Ovary (tissue), 9 donors: ENCODE measurements around the gene FBXL22. TPM values are rescaled to one million over a fixed set of nuclear protein-coding genes. Genes with fewer than 3 reads are reported as not detected.

ENCODE experiments used
- DNase-seq, 5 donors: peaks; one replicate each; pipeline ENCODE4 v3.0.0-alpha.2; 2019 to 2020
- H3K27ac ChIP-seq, 2 donors: fragments of 200-600 bp; one replicate each; pipeline versions ENCODE4 v1.5.1 to v1.8.0; 2019 to 2022
- H3K27me3 ChIP-seq: fragments of 200-600 bp; one replicate; pipeline ENCODE4 v1.8.0; 2022
- H3K36me3 ChIP-seq: fragments of 200-600 bp; sonication (generic); one replicate; pipeline ENCODE4 v1.5.1; 2019
- H3K4me1 ChIP-seq: one replicate; pipeline ENCODE4 v1.8.1; 2013; ENCODE audit warnings: mild to moderate bottlenecking, moderate library complexity; ENCODE audit not compliant: insufficient read depth
- H3K4me3 ChIP-seq: fragments of 200-600 bp; sonication (generic); one replicate; pipeline ENCODE4 v1.5.1; 2017
- H3K9me3 ChIP-seq, 2 donors: fragments of 200-600 bp in 1 of 2; sonication (generic) in 1 of 2; one replicate each; pipeline versions ENCODE4 v1.5.1 to v1.8.1; 2013 to 2019; ENCODE audit warnings: mild to moderate bottlenecking in 1 of 2, moderate library complexity in 1 of 2
- CTCF ChIP-seq, 3 donors: fragments of 450-650 bp in 2 of 3; fragments of 200-600 bp in 1 of 3; IDR thresholded peaks; one replicate each; pipeline versions ENCODE4 v1.5.1 to v1.8.0; 2016 to 2022; ENCODE audit warnings: antibody characterized with exemption in 3 of 3, mild to moderate bottlenecking in 1 of 3
- EP300 ChIP-seq: sonication (generic); formaldehyde crosslinking; IDR thresholded peaks from one replicate; pipeline ENCODE4 v1.6.1; 2017; ENCODE audit warnings: antibody characterized with exemption
- POLR2A ChIP-seq: fragments of 450-650 bp; IDR thresholded peaks from one replicate; pipeline ENCODE4 v1.6.1; 2017; ENCODE audit warnings: antibody characterized with exemption, mild to moderate bottlenecking, moderate library complexity
- WGBS, 3 donors: extraction: QIAGEN DNeasy Blood & Tissue Kit in 1 of 3; methylation state at CpG; one replicate each; pipeline versions ENCODE4 v1.1.5 to v1.1.7; 2013 to 2017; 5-methylcytosine and 5-hydroxymethylcytosine counted together
- intact Hi-C, 4 donors: fragments of 100-400 bp; cut with DNase I; formaldehyde crosslinking; loops; one replicate each; pipeline versions ENCODE4 v1.11.0 to v1.15.1; 2022 to 2023
- polyA plus RNA-seq, 2 donors: library from polyadenylated mRNA; stranded (reverse); fragments of 200-250 nt in 1 of 2; fragments of 350-450 nt in 1 of 2; fragmentation: Illumina TruSeq in 1 of 2; extraction: RNeasy Lipid Tissue Mini Kit (QIAGEN cat#74804) in 1 of 2; gene quantifications; one replicate each; pipeline ENCODE4 v1.2.3, GENCODE V29; 2013 to 2014
- total RNA-seq, 7 donors: library from RNA; depleted of rRNA in 2 of 7; stranded (reverse); fragments of >200 nt in 2 of 7; fragmentation: NEBNext Ultra II Directional in 3 of 7; extraction: Animal tissue kit (Norgen Biotek cat#: 25700) in 3 of 7; gene quantifications; one replicate each; pipeline versions ENCODE4 v1.1.0 to v1.2.4, GENCODE V29; 2016 to 2023
- donor health status: DM: no; HTN: no; CAD: no; lungs with moderate emphysema.
- donor health status: DM: no; HTN: no; CAD: no.
- donor health status: Bipolar disorder and iron deficiency.
- donor health status: DM: yes; HTN: yes; CAD: no.
- donor health status: DM: no; HTN: no; CAD: no.
- donor health status: DM: yes; HTN: yes; CAD: no.

Gene FBXL22
- total and polyA plus RNA-seq, 9 donors, result 0.48 to 27.5 (median 5.3) TPM

DNA sequence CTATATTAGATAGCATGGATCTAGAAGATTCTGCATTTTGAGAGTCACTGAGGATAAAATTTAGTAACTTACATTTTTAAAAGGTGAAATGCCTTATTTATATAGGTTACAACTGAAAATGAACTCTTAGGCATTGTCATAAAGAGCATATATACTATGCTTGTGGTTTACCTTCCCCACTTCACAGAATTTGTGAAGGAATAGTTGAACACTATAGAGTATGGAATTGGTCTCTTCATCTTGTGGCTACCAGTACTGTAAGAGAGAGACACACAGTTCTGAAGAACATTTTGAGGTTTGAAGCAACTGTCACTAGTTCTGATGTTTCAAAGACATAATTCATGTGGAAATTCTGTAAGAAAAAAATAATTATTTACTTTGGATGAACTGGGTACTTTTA is 41.7 kb upstream of the FBXL22 start:
- Histone ChIP-seq H3K4me1 (peaks cover 1% of the 10 kb centered on the region), H3K9me3 (no peaks in the 10 kb centered on the region), H3K27me3 (no peaks in the 10 kb centered on the region), H3K4me3 (no peak overlapping the region), H3K36me3 (no peaks in the 10 kb centered on the region), H3K27ac (no peak overlapping the region)
- no peak for TF ChIP-seq CTCF (IDR thresholded peaks at IDR 0.05)
- intact Hi-C loops, result no loop called here
- no peak for DNase-seq

DNA sequence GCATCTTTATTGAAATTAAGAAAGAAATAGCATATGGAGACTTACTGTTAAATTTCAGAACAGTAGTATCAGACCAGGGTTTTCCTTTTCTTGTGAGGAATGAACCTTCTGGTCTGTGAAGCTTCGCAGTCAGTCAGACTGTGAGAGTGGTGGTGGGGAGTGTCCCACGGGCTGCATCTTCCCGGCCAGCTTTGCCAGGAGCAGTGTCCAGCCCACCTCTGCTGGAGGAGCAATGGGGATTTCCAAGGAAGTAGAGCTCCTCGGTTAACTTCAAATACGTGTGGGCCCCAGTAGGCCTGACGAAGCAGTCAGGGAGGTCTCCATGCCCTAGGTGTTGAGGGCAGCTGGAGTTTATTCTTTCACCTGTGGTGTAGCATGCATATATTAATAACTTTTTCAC is 40.9 kb upstream of the FBXL22 start:
- Histone ChIP-seq H3K27me3 (no peaks in the 10 kb centered on the region), H3K27ac (no peak overlapping the region), H3K4me3 (no peak overlapping the region), H3K4me1 (peaks cover 1% of the 10 kb centered on the region), H3K36me3 (no peaks in the 10 kb centered on the region), H3K9me3 (no peaks in the 10 kb centered on the region)
- intact Hi-C loops, result no loop called here
- TF ChIP-seq CTCF (IDR thresholded peaks at IDR 0.05), result no peak
- no peak for DNase-seq
- 48 to 64% (median 64%) methylated on average over 6 of the region's 6 CpGs for WGBS, 3 donors

DNA sequence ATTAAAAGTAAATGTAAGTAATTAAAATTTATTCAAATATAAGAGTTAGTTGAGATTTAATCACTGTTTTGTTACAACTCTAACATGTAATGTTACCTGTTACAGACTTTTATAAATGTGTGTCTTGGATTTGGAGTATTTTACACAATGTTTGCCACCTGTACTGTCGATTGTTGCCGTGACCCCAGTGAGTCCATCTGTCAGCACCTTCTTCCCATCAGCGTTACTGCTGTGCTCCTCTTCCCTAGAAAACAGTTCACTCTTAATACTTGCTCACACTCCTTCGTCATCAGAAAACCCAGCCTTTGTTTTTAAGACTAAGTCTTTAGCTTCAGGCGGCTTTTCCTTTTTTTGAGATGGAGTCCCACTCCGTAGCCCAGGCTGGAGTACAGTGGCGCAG is 40.5 kb upstream of the FBXL22 start:
- intact Hi-C loops, result no loop called here
- TF ChIP-seq POLR2A (no peak), EP300 (no peak), CTCF (IDR thresholded peaks at IDR 0.05) (no peak)
- Histone ChIP-seq H3K36me3 (no peaks in the 10 kb centered on the region), H3K27me3 (no peaks in the 10 kb centered on the region), H3K27ac (no peak overlapping the region), H3K9me3 (no peaks in the 10 kb centered on the region), H3K4me3 (no peak overlapping the region), H3K4me1 (peaks cover under 1% of the 10 kb centered on the region)
- no peak for DNase-seq
- 87 to 95% (median 92%) methylated on average over 7 of the region's 7 CpGs for WGBS, 3 donors

- TF ChIP-seq CTCF (IDR thresholded peaks at IDR 0.05) (no peak), POLR2A (no peak), EP300 (no peak)
- no peak for DNase-seq
- H3K4me3 ChIP-seq, result no peak overlapping the region
- intact Hi-C loops, result no loop called here
- no peaks in the 10 kb centered on the region for H3K9me3 ChIP-seq
- no peaks in the 10 kb centered on the region for H3K36me3 ChIP-seq
- no peaks in the 10 kb centered on the region for H3K27me3 ChIP-seq
- no peaks in the 10 kb centered on the region for H3K4me1 ChIP-seq
- 56 to 77% (median 69%) methylated on average over 5 of the region's 5 CpGs for WGBS, 3 donors
- H3K27ac ChIP-seq, result no peak overlapping the region
Observed at GRCh38 chr15:63559753-63560152, 37.4 kb upstream of the FBXL22 start.
